Duodenal mucosa (tissue), 2 donors: Measurements from ENCODE around the gene TMEM255B.
"Not testable (repeated sequence)": the region's sequence is repeated elsewhere in the genome, so short reads cannot be mapped to it uniquely, and the experiment has no call there.

Experiments used
- H3K27ac ChIP-seq: one replicate; pipeline ENCODE4 v1.7.0; 2013; ENCODE audit warnings: low read depth, low read length
- H3K27me3 ChIP-seq, 2 donors: one replicate each; pipeline ENCODE4 v1.7.0; 2013; ENCODE audit warnings: low read length in 2 of 2, control low read depth in 1 of 2; ENCODE audit not compliant: insufficient read depth in 2 of 2, control insufficient read depth in 1 of 2
- H3K36me3 ChIP-seq, 2 donors: one replicate each; pipeline ENCODE4 v1.7.0; 2013; ENCODE audit warnings: low read length in 2 of 2, control low read depth in 1 of 2; ENCODE audit not compliant: insufficient read depth in 2 of 2, control insufficient read depth in 1 of 2
- H3K4me1 ChIP-seq, 2 donors: one replicate each; pipeline ENCODE4 v1.7.0; 2013; ENCODE audit warnings: low read length in 2 of 2, control low read depth in 1 of 2; ENCODE audit not compliant: insufficient read depth in 2 of 2, control insufficient read depth in 1 of 2
- H3K4me3 ChIP-seq, 2 donors: one replicate each; pipeline ENCODE4 v1.7.0; 2013; ENCODE audit warnings: low read length in 2 of 2, low read depth in 1 of 2
- H3K9ac ChIP-seq, 2 donors: one replicate each; pipeline ENCODE4 v1.7.0; 2013; ENCODE audit warnings: low read length in 2 of 2, low read depth in 1 of 2
- H3K9me3 ChIP-seq, 2 donors: one replicate each; pipeline ENCODE4 v1.7.0; 2013; ENCODE audit warnings: low read length in 2 of 2, control low read depth in 1 of 2; ENCODE audit not compliant: control insufficient read depth in 1 of 2

The TMEM255B gene

GRCh38 chr13:113749507-113749906 is 9.5 kb upstream of the TMEM255B start:
- H3K9ac ChIP-seq: no peak overlapping the region

GRCh38 chr13:113749967-113750366 is 9.1 kb upstream of the TMEM255B start:
- Histone ChIP-seq H3K36me3 (no peaks in the 10 kb centered on the region), H3K27ac (no peak overlapping the region), H3K9ac (no peak overlapping the region), H3K9me3 (no peaks in the 10 kb centered on the region), H3K4me1 (peaks cover 11 to 16% of the 10 kb centered on the region in 2 donors), H3K4me3 (no peak overlapping the region), H3K27me3 (no peaks in the 10 kb centered on the region)

More at GRCh38 chr13:113749507-113749906, 9.5 kb upstream of the TMEM255B start:
- H3K4me1 ChIP-seq: peaks cover 15 to 16% of the 10 kb centered on the region in 2 donors
- H3K9me3 ChIP-seq: no peaks in the 10 kb centered on the region
- H3K36me3 ChIP-seq: no peaks in the 10 kb centered on the region
- no peak overlapping the region for H3K27ac ChIP-seq
- no peak overlapping the region for H3K4me3 ChIP-seq
- H3K27me3 ChIP-seq: no peaks in the 10 kb centered on the region

DNA sequence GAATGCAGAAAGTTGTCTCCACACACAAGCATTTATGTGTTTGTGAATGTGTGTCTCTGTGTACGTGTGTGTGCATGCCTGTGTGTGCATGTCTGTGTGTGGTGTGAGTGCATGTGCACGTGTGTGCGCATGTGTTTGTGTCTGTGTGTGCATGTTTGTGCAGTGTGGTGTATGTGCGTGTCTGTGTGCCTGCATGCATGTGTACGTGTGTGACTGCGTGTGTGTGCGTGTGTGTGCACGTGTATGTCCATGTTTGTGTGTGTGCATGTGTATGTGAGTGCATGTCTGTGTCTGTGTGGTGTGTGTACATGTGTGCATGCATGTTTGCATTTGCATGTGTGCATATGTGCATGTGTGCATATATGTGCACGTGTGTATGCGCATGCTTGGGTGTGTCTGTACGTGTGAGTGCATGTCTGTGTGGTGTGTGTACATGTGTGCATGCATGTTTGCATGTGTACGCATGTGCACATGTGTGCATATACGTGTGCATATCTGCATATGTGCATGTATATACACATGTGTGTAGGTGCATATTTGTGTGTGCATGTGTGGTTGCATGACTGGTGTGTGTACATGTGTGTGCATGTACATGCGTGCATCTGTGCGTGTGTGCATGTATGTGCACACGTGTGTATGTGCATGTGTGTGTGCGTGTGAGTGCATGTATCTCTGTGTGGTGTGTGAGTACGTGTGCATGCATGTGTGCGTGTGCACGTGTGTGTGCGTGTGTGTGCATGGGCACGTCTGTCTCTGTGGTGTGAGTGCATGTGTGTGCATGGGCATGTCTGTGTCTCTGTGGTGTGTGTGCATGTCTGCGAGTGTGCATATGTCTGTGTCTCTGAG is 8.2 kb upstream of the TMEM255B start:
- H3K27me3 ChIP-seq: no peaks in the 10 kb centered on the region
- no peaks in the 10 kb centered on the region for H3K9me3 ChIP-seq
- H3K27ac ChIP-seq: no peak overlapping the region
- no peak overlapping the region for H3K9ac ChIP-seq
- peaks cover 9 to 13% of the 10 kb centered on the region in 2 donors for H3K4me1 ChIP-seq
- no peak overlapping the region for H3K4me3 ChIP-seq
- no peaks in the 10 kb centered on the region for H3K36me3 ChIP-seq

GRCh38 chr13:113751491-113751890 is 7.5 kb upstream of the TMEM255B start:
- Histone ChIP-seq H3K36me3 (no peaks in the 10 kb centered on the region), H3K27ac (no peak overlapping the region), H3K9ac (no peak overlapping the region), H3K4me3 (no peak overlapping the region), H3K9me3 (no peaks in the 10 kb centered on the region), H3K4me1 (peaks cover 4 to 11% of the 10 kb centered on the region in 2 donors), H3K27me3 (no peaks in the 10 kb centered on the region)

DNA sequence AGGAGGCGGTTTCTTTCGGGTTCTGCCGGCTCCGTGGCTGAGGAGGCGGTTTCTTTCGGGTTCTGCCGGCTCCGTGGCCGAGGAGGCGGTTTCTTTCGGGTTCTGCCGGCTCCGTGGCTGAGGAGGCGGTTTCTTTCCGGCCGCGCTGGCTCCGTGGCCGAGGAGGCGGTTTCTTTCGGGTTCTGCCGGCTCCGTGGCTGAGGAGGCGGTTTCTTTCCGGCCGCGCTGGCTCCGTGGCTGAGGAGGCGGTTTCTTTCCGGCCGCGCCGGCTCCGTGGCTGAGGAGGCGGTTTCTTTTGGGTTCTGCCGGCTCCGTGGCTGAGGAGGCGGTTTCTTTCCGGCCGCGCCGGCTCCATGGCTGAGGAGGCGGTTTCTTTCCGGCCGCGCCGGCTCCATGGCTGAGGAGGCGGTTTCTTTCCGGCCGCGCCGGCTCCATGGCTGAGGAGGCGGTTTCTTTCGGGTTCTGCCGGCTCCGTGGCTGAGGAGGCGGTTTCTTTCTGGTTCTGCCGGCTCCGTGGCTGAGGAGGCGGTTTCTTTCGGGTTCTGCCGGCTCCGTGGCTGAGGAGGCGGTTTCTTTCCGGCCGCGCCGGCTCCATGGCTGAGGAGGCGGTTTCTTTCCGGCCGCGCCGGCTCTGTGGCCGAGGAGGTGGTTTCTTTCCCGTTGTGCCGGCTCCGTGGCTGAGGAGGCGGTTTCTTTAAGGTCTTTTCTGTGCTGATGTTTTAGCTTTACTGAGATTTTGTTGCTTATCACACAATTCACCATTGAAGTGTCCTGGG is 6.6 kb upstream of the TMEM255B start:
- not testable (repeated sequence) for H3K9ac ChIP-seq, H3K4me3 ChIP-seq, H3K27ac ChIP-seq, H3K36me3 ChIP-seq, H3K9me3 ChIP-seq, H3K27me3 ChIP-seq
- H3K4me1 ChIP-seq: peaks cover 4 to 11% of the 10 kb centered on the region in 2 donors

GRCh38 chr13:113753171-113753570 is 5.9 kb upstream of the TMEM255B start:
- no peak overlapping the region for H3K9ac ChIP-seq
- no peaks in the 10 kb centered on the region for H3K27me3 ChIP-seq
- no peaks in the 10 kb centered on the region for H3K9me3 ChIP-seq
- no peak overlapping the region for H3K27ac ChIP-seq
- peaks cover 4 to 12% of the 10 kb centered on the region in 2 donors for H3K4me1 ChIP-seq
- H3K36me3 ChIP-seq: no peaks in the 10 kb centered on the region
- no peak overlapping the region for H3K4me3 ChIP-seq

DNA sequence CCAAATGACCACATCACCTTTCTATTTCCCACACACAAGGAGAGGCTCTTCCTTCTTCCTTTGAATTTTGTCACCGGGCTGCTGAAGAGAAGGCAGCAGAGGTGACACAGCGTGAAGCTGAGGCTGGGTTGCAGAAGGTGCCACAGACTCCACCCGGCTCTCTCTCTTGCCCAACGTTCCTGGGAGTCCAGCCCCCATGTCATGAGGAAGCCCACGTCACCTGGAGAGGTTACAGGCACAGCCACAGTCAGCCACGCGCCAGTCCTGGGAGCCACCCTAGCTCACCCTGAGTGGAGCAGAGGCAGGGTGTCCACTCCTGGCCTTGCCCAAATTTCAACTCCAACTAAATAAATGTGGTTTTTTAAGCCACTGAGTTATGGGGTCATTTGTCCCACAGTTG is 4.8 kb upstream of the TMEM255B start:
- no peak overlapping the region for H3K9ac ChIP-seq
- H3K27ac ChIP-seq: no peak overlapping the region

DNA sequence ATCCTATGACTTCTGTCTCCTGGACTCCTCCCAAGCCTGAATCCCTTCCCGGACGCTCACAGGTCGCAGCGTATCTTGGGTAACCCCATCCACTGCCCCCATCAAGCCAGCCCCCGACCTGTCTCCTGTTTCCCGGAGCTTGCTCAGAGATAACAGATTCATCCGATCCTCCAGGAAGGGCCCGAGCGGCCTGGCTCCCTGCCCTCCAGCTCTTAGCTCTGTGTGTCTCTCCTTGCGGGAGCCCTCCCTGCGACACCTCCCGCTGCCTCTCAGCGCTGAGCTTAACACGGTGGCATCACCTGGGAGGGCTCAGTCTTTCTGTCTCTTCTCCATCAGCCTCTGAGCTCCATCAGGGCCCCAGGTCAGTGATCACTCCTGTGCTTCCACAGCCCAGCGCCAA is 4.3 kb upstream of the TMEM255B start:
- no peaks in the 10 kb centered on the region for H3K36me3 ChIP-seq
- peaks cover under 1 to 4% of the 10 kb centered on the region in 2 donors for H3K27me3 ChIP-seq
- no peaks in the 10 kb centered on the region for H3K9me3 ChIP-seq
- H3K27ac ChIP-seq: no peak overlapping the region
- no peak overlapping the region for H3K9ac ChIP-seq
- peaks cover 15 to 22% of the 10 kb centered on the region in 2 donors for H3K4me1 ChIP-seq
- H3K4me3 ChIP-seq: no peak overlapping the region

More for the DNA sequence above, 4.8 kb upstream of the TMEM255B start:
- Histone ChIP-seq H3K36me3 (no peaks in the 10 kb centered on the region), H3K27me3 (no peaks in the 10 kb centered on the region), H3K9me3 (no peaks in the 10 kb centered on the region), H3K4me1 (peaks cover 10 to 18% of the 10 kb centered on the region in 2 donors), H3K4me3 (no peak overlapping the region)

DNA sequence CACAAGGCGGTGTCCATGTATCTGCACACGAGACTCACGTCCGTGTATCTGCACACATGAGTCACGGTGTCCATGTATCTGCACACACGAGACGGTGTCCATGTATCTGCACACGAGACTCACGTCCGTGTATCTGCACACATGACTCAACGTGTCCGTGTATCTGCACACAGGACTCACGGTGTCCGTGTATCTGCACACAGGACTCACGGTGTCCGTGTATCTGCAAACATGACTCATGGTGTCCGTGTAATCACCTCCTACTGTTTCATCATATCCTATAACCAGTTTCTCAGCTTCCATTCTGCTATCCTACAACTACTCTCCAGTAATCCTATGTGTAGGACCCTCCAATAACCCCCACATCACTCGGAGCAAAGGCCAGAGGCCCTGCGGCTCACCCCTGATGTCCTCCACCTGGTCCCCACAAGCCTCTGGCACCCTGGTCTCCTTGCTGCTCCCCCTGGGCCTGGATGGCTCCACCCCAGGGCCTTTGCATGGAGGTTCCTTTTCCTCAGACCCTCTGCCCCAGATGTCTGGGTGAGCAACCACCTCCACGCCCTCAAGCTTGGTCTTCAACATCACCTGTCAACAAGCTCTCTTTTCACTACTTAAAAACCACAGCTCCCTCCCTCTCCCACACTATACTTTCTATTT is 2.5 kb upstream of the TMEM255B start:
- peaks cover 11 to 12% of the 10 kb centered on the region in 2 donors for H3K27me3 ChIP-seq
- no peaks in the 10 kb centered on the region for H3K9me3 ChIP-seq
- peaks cover 18 to 25% of the 10 kb centered on the region in 2 donors for H3K4me1 ChIP-seq

More for the DNA sequence above, 2.5 kb upstream of the TMEM255B start:
- H3K27ac ChIP-seq: no peak overlapping the region
- H3K4me3 ChIP-seq: no peak overlapping the region
- H3K36me3 ChIP-seq: no peaks in the 10 kb centered on the region
- no peak overlapping the region for H3K9ac ChIP-seq
